ENCODE data around the gene FOXD3.

FOXD3 gene

GRCh38 chr1:63323865-63324778 lies 1.8 kb downstream of the FOXD3 start:
- no peak overlapping the region for H2AFZ ChIP-seq (ENCODE audit: low read length)
- no peaks in the 10 kb centered on the region for H3K27me3 ChIP-seq (replicated peaks; ENCODE audit: insufficient read depth, low read length)
- no peak overlapping the region for H3K4me3 ChIP-seq (ENCODE audit: low read length)
- H3F3A ChIP-seq (ENCODE audit: insufficient read depth, low read length), result no peaks in the 10 kb centered on the region
- DNase-seq, result no peak
- H3K4me2 ChIP-seq (ENCODE audit: low read depth, low read length), result no peak overlapping the region
- H3K4me1 ChIP-seq (ENCODE audit: low read length), result no peaks in the 10 kb centered on the region
- no peak for TF ChIP-seq EZH2phosphoT487 (IDR thresholded peaks at IDR 0.05; ENCODE audit: low read length)
- no peak for TF ChIP-seq CTCF (IDR thresholded peaks at IDR 0.05; ENCODE audit: low read length)
- TF ChIP-seq EZH2 (optimal IDR thresholded peaks at IDR 0.05; ENCODE audit: low read depth, low read length), result no peak
- H3K9me3 ChIP-seq (replicated peaks; ENCODE audit: insufficient read depth, low read length), result no peaks in the 10 kb centered on the region
- H3K36me3 ChIP-seq (replicated peaks; ENCODE audit: insufficient read depth, low read length), result no peaks in the 10 kb centered on the region
- H3K27ac ChIP-seq (ENCODE audit: low read length), result no peak overlapping the region
- H3K79me2 ChIP-seq (ENCODE audit: low read length), result no peaks in the 10 kb centered on the region
- H3K9me2 ChIP-seq (replicated peaks; ENCODE audit: insufficient read depth, low read length), result no peaks in the 10 kb centered on the region
- no peaks in the 10 kb centered on the region for H4K20me1 ChIP-seq (ENCODE audit: insufficient read depth, low read length)
- no peak overlapping the region for H3K9ac ChIP-seq (ENCODE audit: low read length)

- Histone ChIP-seq H3K9me2 (replicated peaks; ENCODE audit: insufficient read depth, low read length) (no peaks in the 10 kb centered on the region), H3F3A (ENCODE audit: insufficient read depth, low read length) (no peaks in the 10 kb centered on the region), H3K4me3 (ENCODE audit: low read length) (no peak overlapping the region), H3K79me2 (ENCODE audit: low read length) (no peaks in the 10 kb centered on the region), H3K4me1 (ENCODE audit: low read length) (no peaks in the 10 kb centered on the region), H2AFZ (ENCODE audit: low read length) (no peak overlapping the region), H3K9me3 (replicated peaks; ENCODE audit: insufficient read depth, low read length) (no peaks in the 10 kb centered on the region), H3K36me3 (replicated peaks; ENCODE audit: insufficient read depth, low read length) (no peaks in the 10 kb centered on the region), H3K27ac (ENCODE audit: low read length) (no peak overlapping the region), H4K20me1 (ENCODE audit: insufficient read depth, low read length) (no peaks in the 10 kb centered on the region), H3K27me3 (replicated peaks; ENCODE audit: insufficient read depth, low read length) (no peaks in the 10 kb centered on the region), H3K4me2 (ENCODE audit: low read depth, low read length) (no peak overlapping the region), H3K9ac (ENCODE audit: low read length) (no peak overlapping the region)
- no peak for DNase-seq
- TF ChIP-seq EZH2phosphoT487 (IDR thresholded peaks at IDR 0.05; ENCODE audit: low read length), result no peak
- TF ChIP-seq CTCF (IDR thresholded peaks at IDR 0.05; ENCODE audit: low read length), result no peak
- TF ChIP-seq EZH2 (optimal IDR thresholded peaks at IDR 0.05; ENCODE audit: low read depth, low read length), result no peak
Observed at GRCh38 chr1:63324779-63325119, 2.4 kb downstream of the FOXD3 start.

- H3K79me2 ChIP-seq (ENCODE audit: low read length), result no peaks in the 10 kb centered on the region
- H3K9ac ChIP-seq (ENCODE audit: low read length), result no peak overlapping the region
- H3K27ac ChIP-seq (ENCODE audit: low read length), result no peak overlapping the region
- H3K4me2 ChIP-seq (ENCODE audit: low read depth, low read length), result no peak overlapping the region
- H3F3A ChIP-seq (ENCODE audit: insufficient read depth, low read length), result no peaks in the 10 kb centered on the region
- H3K36me3 ChIP-seq (replicated peaks; ENCODE audit: insufficient read depth, low read length), result no peaks in the 10 kb centered on the region
- no peaks in the 10 kb centered on the region for H4K20me1 ChIP-seq (ENCODE audit: insufficient read depth, low read length)
- no peak overlapping the region for H2AFZ ChIP-seq (ENCODE audit: low read length)
- no peak for TF ChIP-seq EZH2 (optimal IDR thresholded peaks at IDR 0.05; ENCODE audit: low read depth, low read length)
- TF ChIP-seq CTCF (IDR thresholded peaks at IDR 0.05; ENCODE audit: low read length), result no peak
- no peak for DNase-seq
- H3K4me3 ChIP-seq (ENCODE audit: low read length), result no peak overlapping the region
- H3K27me3 ChIP-seq (replicated peaks; ENCODE audit: insufficient read depth, low read length), result no peaks in the 10 kb centered on the region
- H3K4me1 ChIP-seq (ENCODE audit: low read length), result no peaks in the 10 kb centered on the region
- H3K9me2 ChIP-seq (replicated peaks; ENCODE audit: insufficient read depth, low read length), result no peaks in the 10 kb centered on the region
- H3K9me3 ChIP-seq (replicated peaks; ENCODE audit: insufficient read depth, low read length), result no peaks in the 10 kb centered on the region
Observed at GRCh38 chr1:63325279-63325985, 3.1 kb downstream of the FOXD3 start.

Data from MM.1S (cell line).